GM19023 (cell line): Measurements from ENCODE around the gene SNHG17.
A peak's percentile ranks its signal among the peaks of the same experiment; 100 is the strongest.
"Not testable (repeated sequence)": the region's sequence is repeated elsewhere in the genome, so short reads cannot be mapped to it uniquely, and the experiment has no call there.

Experiments used
- ATAC-seq: cut with Tn5 transposase; IDR thresholded peaks from one replicate; pipeline ENCODE4 v1.9.1; 2021; ENCODE audit warnings: mild to moderate bottlenecking, moderate library complexity; ENCODE audit not compliant: unreplicated experiment

The SNHG17 gene

DNA sequence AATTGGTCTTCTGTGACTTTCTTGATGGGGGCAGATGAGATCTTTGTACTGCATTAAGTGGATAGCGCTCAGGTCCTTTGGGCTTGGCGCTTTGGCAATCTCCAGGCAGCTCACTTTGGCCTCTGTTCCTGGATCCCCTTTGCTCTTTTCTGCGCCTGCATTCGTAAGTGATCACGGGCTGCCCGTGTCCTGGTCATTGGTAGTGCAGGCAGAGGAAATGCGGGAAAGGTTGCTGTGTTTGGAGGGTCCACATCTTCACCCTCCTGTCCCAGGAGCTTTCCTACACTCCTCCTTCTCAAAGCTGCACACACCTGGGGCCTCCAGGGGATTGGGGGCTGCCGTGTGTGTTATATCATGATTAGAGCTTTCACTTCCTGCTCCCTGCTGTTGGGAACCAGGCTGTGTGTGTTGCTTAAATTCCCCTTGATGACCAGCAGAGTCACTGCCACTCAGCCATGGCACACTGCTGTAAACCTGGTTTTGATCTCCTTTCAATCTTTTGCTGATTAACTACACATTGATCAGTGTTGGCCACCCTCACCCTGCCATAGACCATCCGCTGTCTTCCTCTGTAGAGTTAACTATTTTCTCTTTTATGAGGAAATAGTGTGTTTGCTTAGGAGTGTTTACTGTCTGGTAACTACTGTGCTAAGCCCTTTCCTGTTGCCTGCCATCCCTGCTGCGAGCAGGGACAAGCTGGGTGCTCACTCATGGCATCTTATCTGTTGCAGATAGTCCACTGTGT lies 13.0 kb upstream of the SNHG17 start:
- ATAC-seq = no peak

DNA sequence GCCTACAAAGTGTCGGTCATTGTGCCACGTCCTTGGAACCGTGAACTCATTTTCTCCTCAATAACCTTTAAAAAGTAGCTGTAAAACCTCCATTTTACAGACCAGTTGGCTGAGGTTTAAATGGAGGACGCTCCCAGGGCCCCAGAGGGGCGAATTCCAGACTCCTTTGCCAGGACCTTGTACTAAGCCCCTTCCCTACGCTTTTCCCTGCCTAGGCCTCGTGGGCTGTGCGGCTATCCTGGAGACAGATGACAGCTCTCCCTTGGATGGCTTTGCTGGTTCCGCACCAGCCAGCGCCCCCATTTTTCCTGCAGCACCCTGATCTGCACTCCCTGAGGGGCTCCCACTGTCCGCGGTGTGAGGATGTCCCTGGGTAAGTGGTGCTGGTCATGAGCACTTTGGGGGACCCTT lies 12.1 kb upstream of the SNHG17 start:
- ATAC-seq = no peak

DNA sequence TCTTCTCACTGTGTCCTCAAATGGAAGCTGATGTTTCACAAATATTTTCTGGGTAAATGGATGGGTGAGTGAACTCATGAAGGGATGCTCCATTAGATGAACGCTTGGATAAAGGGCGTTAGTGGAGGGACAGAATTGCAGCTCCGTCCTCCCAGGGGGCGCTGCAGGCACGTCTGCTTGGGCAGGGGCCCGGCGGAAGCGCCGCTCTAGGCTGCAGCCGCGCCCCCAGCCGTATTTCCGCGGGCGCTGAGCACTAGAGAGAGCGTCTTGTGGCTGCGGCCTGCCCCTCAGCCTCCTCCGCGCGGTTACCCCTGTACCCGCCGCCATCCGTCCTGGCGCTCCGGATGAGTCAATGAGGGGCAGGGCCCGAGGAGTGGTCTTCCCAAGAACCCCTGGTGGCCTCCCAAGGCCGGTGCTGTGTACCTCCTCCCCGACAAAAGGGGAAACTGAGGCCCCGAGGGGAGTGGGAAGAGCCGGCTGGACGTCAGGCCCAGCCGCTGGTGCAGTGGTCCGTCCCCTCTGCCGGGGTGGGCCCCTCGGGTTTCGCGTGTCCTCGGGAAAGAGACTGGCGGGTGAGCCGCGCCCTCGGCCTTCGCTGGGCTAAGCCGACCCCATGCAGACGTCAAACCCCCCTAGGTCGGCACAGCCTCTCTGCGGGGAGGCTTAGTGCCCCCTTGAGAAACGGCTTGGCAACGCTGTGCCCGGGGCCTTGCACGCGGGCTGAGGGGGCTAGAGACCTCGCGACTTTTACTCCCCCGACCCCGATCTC lies 11.5 kb upstream of the SNHG17 start:
- peak; percentile 81 for ATAC-seq

DNA sequence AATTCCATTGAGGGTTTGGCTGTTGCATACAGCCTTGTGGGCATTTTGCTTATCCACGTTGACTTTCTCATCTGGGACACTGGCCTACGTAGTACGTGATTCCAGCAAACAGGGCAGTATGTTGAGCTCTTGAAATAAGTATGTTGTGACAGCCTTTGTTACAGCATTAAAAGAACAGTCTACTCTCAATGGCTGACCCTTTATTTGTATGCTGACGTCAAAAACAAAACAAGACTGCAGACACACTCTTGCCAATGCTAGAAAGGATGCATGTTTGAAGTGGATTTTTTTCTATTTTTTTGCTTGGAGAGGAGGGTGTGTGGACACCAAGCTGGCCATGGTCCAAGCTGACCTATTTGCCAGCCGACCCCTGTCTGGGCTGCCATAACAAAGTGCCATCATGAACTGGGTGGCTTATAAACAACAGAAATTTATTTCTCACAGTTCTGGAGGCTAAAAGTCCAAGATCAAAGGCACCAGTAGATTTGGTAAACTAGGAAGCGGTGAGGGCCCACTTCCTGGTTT lies 10.8 kb upstream of the SNHG17 start:
- no peak for ATAC-seq

DNA sequence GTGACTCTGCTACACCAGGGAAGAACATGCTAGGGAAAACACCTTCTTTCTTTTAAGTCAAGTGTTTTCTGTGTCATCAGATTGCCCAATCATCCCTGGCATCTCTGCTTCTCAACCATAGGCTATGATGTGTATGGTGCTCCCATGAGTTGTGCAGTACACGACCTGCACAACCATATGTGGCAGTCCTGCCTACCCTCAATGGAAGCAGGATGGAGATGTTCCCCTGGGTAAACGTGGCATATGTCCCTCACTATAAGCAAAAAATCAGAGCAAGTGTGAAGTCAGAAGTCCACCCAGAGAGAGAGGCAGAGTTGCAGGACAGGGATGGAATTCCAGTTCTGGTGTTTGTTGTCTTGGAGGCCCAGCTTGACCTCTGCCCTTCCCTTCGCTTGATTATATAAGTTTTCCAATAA lies 10.3 kb upstream of the SNHG17 start:
- no peak for ATAC-seq

DNA sequence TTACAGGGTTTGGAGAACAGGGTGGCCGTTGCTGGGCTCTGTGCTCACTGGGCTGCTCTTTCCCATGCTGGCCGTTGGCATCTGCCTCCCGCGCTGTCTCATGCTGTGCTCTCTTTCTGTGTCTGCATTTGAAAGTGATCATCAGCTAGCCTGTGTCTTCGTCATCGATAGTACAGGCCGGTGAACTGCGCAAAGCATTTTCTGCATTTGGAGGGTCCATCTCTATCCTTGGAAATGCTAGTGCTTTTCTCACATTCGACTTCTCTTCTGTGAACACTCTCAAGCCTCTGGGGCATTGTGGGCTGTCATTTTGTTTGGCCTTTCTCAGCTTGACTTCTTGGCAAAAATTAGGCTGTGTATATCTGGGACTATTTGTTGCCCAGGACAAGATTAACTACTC lies 6.8 kb upstream of the SNHG17 start:
- ATAC-seq = no peak

DNA sequence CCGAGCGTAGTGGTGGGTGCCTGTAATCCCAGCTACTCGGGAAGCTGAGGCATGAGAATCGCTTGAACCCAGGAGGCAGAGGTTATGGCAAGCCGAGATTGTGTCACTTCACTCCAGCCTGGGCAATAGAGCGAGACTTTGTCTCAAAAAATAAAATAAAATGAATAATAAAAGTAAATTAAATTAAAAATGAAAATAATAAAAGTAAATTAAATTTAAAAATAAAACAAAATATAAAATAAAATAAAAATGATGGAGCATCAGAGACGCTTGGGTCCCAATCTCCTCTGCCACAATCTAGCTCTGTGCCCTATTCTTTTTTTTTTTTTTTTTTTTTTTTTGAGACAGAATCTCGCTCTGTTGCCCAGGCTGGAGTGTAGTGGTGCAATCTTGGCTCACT lies 6.0 kb upstream of the SNHG17 start:
- ATAC-seq = not testable (repeated sequence)

DNA sequence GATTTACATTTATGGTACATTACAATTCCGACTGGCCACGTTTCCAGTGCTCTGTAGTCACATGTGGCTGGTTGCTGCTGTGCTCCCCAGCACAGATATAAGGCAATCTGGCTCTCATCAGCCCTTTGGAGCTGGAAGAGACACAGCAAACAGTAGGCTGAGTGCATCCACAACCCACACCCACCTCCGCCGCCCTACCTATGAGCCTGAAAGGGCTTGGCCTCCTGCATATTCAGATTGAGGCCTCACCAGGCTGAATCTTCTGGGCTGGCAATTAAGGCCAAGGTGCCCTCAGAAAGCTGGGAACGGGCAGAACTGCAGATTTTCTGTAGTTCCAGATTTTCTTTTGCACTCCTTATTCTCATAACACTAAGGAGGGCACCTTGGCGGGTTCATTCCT lies 2.7 kb upstream of the SNHG17 start:
- no peak for ATAC-seq

DNA sequence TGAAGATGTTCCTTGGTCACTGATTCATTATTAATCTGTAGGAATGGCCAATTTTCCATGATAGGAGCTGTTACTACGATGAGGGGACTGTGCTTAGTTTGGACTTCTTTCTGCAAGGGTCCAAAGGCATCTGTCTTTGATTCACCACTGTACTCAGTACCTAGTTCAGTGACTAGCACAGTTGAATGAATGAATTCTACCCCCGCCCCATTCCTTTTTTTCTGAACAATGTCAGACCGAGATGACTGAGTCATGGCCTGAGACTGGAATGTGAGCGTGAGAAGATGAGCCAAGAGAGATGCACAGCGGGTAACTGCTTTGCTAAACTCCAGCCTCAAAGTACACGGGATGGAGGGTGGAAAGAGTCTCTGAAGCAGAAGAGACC lies 419 bp upstream of the SNHG17 start:
- ATAC-seq = no peak

DNA sequence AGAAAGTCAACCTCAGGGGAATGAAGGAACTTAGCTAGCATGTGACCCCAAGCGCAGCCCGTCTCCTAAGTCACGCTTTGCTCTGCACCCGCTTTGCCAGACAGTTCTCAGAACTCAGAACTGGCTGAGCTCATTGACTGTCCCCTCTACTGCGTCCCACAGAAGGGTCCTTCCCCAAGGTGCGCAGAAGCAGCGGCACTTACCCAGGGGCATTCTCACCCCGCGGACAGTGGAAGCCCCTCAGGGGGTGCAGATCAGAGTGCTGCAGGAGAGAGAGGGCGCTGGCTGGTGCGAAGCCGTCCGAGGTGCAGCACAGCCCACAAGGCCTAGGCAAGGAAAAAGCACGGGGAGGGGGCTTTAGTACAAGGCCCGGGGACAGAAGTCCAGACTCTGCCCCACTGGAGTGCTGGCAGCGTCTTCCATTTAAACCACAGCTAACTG lies 807 bp downstream of the SNHG17 start:
- ATAC-seq = no peak

DNA sequence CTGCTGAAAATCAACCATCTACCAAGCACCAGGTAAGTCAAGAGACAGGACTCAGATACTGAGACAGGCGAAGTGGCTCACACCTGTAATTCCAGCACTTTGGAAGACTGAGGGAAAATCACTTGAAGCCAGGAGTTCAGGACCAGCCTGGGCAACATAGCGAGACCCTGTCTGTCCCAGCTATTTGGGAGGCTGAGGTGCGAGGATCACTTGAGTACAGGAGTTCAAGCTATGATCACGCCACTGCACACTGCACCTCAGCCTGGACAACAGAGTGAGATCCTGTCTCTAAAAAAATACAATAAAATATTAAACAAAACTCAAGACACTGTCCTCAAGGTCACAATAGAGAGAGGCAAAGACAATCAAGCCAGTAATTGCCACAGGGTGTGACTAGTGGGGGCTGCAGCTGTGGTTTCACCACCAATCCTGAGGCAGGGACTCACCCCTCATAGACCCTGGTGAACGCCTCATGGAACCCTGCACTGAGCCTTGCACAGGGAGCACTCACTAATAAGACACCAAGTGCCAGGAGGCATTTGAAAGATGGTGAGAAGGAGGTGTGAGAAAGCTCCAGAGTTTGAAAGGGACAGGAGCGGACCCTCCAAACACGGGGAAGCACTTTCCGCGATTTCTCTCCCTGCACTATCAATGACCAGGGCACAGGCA lies 1.7 kb downstream of the SNHG17 start:
- ATAC-seq = no peak

DNA sequence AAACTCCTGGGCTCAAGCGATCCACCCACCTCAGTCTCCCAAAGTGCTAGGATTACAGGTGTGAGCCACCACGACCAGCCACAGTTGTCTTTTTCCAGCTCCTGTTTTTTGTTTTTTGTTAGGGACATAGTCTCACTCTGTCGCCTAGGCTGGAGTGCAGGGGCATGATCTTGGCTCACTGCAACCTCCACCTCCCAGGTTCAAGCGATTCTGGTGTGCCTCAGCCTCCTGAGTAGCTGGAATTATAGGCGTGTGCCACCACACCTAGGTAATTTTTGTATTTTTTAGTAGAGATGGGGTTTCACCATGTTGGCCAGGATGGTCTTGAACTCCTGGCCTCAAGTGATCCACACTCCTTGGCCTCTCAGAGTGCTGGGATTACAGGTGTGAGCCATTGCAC lies 2.3 kb downstream of the SNHG17 start:
- not testable (repeated sequence) for ATAC-seq

DNA sequence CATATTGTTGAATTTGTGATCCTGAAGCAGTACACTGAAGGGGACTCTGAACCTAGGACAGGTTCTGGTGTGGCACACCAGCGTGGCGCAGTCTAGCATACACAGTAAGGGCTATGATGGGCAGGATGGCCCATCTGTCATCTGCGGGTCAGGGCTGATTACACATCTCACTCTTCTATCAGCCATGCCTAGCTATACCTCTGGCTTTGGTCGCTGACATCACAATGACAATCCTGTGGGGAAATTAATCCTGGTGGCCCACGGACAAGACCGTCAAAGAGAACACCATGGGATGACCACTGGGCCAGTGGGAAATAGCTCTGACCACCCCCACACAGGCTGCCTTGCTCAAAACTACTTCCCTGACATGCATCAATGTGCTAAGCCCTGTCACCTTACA lies 2.8 kb downstream of the SNHG17 start:
- ATAC-seq = no peak

DNA sequence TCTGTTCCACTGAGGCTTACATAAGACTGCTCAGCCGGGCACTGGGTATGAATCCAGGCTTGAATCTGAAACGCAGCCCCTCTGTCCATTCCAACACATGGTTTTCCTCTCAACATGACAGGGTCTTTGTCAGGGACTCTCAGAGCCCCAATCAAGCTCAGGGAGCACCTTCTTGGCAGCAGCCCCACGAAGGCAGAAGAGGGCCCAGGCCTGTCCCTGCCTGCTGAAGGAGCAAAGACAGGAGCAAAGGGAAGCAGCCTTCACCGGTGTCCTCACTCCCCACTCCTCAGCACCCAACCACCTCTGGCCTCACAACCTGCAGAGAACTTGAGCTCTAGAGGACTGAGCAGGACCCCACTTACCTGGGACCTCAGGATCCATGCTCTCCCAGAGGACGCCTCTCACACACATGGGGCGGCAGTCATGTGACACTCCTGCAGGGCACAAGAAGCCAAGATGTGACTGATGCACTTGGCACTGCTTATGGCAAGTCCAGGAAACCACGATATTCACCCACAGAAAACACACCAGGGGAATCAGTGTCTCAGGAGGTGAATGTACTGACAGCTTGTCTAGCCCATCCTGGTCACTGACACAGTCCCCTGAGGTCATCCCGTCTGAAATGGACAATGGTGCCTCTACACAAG lies 4.3 kb downstream of the SNHG17 start:
- no peak for ATAC-seq

DNA sequence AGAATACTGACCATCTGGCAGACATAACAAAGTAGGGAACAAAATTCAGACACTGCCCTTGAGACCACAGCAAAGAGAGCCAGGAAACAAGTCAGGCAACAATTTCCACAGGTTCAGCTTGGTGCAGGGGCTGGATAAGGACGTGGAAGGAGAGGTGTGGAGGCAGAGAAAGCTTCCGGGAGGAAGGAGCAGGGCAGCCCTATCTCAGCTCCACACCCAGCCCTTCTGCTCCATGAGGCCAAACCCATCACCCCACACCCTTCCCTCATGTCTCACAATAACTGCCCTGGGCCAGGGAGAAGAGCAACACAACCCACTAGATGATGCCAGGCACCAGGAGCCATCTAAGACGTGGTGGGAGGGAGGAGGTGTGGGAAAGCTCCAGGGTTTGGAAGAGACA lies 5.8 kb downstream of the SNHG17 start:
- no peak for ATAC-seq

DNA sequence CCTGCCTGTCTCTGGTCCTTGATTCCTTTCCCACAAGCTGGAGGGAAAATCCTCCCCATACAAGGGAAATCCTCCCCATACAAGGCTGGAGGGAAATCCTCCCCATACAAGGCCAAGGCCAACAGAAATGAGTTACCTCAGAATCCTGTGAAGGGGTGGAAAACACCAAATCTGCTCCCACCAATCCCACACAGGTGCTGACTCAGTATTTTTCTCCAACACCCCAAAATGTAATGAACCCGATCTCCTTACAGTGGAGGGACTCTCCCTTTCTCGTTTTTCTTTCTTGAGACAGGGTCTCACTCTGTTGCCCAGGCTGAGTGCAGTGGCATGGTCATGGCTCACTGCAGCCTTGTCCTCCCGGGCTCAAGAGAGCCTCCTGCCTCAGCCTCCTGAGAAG lies 6.3 kb downstream of the SNHG17 start:
- no peak for ATAC-seq

DNA sequence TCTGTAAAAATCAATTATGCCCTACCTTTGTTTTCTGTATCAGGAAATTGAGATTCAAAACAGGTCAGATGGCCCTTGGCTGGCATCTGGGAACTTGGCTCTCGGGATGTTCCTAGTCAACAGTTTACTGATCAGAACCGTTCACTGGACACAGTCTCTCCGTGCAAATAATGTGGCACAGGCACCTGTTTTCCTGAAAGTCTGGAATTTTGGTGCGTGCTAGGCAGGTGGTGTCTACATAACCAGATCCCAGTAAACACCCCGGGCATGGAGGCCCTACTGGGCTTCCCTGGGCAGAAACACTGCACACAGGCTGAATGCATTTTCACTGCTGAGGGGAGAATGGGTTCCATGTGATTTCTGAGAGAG lies 7.5 kb downstream of the SNHG17 start:
- ATAC-seq = no peak

DNA sequence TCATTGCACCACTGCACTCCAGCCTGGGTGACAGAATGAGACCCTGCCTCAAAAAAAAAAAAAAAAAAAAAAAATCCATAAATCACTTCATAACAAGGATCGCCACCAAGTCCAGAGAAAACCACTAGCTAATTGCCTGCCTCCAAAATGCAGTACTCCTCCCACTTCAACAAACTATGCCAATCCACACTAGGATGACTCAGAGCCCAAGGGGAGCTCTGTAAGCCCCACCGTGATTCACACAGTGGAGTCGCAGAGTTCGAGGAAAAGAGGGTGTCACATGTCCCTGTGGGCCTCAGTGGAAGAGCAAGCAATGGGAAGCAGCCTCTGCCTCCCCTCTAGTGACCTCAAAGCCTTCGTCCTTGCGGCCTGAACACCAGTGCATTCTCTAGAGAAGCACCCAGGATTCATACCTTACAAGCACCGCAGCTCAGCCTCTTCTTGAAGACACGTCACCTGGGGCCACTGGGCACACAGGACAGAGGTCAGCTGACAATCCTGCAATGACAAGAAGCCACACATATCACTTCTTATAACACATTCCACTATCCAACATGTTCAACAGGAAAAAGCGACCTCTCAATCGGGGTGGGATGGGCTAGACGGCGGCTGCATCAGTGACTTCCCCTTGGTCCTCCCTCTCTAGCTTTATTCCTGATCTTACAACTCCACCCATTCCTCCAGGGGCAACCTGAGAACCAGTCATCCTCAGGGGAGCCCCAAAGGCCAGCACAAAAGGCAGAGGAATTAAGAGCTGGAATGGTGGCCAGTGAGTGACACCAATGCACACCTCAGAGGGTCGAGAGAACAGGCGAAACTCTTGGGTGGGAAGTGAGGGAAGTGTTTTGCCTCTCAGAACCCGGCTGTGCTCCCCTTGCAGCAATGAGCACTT lies 8.9 kb downstream of the SNHG17 start:
- ATAC-seq = no peak

DNA sequence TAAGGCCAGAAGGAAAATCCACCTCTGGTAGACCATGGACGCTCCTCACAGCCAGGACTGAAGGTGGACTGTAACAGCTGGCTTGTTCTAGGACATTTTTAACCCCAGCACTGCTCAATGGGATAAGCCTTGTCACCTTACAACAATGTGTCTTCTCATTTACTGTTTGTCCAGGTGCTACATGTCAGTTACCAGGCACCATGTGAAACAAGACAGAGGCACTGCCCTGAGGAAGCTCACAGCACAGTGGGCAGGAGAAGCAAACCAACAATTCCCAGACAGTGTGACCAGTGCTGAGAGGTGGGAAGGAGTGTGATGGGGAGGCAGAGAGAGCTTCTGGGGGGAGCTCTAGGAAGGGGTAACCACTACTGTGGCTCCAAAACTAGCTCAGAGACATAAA lies 10.7 kb downstream of the SNHG17 start:
- no peak for ATAC-seq

DNA sequence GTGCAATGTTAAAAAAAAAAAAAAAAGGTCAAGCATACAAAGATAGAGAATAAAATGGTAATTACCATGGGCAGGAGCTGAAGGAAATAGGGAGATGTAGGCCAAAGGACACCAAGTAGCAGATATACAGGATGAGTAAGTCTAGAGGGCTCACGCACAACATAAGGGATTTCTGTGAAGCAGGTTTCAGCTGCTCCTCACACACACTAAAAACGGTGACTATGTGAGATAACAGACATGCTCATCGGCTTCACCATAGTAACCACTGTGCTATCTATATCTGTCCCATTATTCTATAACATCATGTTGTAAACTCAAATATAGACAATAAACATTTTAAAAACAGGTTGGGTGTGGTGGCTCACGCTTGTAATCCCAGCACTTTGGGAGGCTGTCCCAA lies 11.6 kb downstream of the SNHG17 start:
- ATAC-seq = no peak
